GM18868 (cell line): Measurements from ENCODE around the gene ZFPM1.
"Not testable (repeated sequence)": the region's sequence is repeated elsewhere in the genome, so short reads cannot be mapped to it uniquely, and the experiment has no call there.

Source experiments
- ATAC-seq: cut with Tn5 transposase; IDR thresholded peaks from one replicate; pipeline ENCODE4 v1.9.1; 2021; ENCODE audit warnings: mild to moderate bottlenecking, moderate library complexity; ENCODE audit not compliant: unreplicated experiment

ZFPM1 gene

DNA sequence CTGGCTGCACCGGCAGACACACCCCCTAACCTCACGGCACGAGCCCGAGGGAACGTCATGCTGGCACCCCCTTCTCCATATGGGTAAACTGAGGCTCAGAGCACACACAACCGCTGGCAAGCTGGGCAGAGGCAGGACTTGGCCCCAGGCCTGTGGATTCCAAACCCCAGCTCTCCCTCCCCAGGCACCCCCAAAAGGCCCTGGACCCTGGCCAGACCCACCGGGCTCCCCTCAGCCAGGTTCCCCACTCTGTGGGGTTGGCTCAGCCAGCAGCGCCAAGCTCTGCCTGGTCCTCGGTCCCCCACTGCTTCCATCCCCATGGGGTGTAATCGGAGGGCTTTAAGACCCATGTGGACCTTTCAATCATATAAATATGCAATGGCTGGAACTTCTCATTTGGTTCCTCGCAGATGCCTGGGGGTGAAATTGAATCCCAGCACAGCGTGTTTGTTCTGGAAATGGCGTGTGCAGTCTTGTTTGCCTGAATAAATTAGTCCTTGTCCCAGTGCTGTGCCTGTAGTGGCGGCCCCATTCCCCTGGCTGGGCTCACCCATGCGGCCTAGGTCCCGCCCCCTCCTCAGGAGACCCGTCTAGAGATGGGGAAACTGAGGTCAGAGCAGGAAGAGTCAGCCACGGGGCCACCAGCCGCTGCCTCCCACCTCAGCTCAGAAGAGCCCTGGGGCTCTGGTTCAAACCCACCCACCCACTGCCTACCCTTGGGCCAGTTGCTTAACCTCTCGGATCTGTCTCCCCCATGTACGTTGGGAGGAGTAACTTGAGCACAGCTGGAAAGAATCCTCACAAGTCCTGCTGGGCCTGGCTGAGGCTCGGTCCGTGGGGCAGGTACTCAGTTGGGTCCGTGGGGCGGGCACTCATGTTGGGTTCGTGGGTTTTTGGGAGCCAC lies 57.3 kb downstream of the ZFPM1 start:
- ATAC-seq, result no peak

DNA sequence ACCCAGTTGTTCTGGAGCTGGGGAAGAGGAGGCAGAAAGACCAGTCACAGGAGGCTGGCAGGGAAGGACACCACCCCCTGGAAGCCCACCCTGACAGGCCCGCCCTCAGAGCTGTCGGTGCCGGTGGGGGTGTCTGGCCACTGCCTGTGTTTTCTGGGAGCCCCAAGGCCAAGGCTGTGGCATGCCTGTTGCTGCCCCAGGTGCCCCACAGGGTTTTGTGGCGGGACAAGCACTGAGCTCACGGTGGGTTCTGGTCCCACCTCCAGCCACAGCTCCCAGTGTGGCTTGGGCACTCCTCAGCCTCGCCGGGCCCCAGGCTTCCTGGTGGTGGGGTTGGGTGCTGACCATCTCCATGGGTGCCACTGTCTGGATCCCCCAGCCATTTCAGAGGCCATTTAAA lies 58.0 kb downstream of the ZFPM1 start:
- ATAC-seq, result no peak

DNA sequence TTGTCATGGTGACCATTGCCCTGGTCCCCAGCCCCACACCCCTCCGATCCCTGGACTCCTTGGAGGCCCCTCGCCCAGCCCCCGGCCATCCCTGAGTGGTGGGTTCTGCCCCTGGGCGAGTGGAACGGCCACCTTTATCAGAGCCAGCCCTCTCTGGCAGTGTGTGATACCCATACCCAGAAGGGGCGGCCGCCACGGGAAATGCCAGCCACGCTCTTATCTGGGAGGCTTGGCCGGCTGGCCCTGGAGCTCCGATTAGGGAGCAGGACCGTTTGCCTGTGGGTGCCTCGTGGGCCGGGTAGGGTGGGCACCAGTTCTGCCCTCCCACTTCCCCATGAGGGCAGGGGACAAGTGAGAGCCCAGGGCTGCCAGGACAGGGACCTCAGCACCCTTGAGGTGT lies 58.8 kb downstream of the ZFPM1 start:
- no peak for ATAC-seq

DNA sequence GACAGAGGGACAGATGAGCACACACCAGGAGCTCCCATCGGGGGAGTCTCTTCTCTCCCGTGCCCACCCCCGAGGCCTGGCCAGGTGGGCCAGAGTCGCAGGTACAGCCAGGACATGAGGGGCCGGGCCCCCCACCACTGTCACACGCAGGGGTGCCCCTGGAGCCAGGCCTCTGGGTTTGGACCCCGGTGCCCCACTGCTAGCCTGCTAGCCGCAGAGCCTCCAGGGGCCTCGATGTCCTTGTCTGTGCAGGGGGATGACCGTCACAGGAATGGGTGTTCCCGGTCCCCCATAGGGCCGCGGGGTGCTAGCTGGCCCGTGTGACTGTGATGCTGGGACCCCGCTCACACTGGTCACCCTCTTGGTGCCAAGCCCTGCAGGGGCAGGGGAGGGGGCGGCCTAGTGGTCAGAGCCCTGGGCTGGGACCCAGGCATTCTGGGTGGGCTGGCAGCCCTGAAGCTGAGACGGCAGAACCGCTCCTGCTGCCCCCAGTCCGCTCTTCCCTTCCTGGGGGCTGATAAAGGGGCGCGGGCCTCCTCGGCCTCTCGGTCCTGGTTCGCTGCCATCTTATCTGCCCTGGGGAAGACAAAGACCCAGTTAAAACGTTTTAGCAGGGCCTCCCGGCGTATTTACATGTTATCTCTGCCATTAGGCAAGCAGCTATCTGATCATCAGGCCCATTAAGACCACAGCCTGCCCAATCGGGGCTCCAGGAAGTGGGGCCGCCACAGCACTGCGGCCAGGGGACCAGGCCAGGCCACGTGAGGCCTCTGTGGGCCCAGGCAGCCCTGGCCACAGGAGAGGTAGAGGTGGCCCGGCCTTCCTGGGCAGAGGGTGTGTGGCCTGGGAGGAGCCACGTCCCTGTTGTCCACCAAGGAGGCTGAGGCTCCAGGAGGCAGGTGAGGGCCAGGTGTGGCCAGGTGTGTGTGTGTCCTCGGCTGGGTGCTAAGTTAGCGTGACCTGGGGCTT lies 59.9 kb downstream of the ZFPM1 start:
- ATAC-seq, result no peak

DNA sequence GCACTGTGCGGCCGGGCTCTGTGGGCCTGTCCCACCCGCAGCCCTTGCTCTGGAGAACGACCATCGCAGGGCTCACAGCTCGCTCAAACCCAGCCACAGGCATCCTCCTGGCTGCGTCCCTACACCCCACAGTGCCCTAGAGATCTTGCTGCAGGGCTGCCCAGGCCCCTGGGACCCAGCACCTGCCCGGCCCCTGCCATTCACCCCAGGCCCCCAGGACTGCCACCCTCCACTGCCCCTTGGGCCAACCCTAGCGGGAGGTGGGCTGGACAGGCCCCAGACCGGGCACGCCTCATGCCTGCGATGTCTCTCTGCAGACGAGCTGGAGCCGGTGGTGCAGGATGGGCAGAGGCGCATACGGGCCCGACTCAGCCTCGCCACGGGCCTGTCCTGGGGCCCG lies 61.0 kb downstream of the ZFPM1 start:
- no peak for ATAC-seq

DNA sequence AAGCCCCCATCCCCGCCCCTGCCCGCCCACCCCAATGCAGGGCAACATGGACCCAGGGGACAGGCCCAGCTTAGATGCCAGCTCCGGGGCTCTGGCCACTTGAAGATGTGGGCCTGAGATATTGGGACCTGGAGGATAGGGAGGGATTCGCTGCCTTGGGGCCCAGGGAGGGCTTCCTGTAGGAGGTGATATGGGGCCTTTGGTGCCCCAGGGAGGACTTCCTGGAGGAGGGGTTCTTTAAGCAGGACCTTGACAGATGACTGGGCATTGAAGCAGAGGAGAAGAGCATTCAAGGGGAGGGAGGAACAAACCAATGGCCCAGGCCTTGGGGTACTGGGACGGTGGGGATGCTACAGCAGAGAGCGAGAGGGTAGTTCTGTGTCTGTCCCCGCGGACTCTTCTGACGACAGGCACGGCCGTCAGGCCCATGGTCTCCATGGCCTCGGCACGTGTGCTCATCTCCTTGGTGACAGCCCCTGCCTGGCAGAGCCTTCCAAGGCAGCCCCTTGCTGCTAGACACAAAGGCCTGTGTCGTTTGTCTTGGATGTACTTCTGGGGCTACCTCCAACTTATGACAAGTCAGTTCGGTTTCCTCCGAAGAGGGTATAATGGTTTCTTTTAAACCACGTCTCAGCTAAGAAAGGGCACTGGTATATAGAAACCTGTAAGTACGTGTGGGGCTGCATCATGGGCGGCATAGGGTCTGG lies 61.6 kb downstream of the ZFPM1 start:
- no peak for ATAC-seq

DNA sequence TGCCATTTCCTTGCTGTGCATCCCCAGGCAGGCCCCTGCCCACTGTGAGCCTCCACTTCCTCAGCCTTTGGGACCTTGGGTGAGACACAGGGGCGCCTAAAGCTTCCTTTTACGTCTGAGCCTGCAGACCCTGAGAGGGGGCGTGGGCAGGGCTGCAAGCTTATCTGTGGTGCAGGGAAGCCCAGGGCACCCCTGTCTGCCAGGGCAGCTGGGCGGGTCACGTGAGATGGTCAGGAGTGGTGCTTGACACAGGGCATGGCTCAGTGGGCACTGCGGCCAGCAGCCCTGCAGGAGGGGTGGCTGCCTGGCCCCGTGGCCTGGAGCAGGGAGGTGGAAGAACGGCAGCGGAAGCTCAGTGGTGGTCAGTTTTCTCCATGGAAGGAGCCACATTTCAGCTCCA lies 62.3 kb downstream of the ZFPM1 start:
- ATAC-seq, result no peak

DNA sequence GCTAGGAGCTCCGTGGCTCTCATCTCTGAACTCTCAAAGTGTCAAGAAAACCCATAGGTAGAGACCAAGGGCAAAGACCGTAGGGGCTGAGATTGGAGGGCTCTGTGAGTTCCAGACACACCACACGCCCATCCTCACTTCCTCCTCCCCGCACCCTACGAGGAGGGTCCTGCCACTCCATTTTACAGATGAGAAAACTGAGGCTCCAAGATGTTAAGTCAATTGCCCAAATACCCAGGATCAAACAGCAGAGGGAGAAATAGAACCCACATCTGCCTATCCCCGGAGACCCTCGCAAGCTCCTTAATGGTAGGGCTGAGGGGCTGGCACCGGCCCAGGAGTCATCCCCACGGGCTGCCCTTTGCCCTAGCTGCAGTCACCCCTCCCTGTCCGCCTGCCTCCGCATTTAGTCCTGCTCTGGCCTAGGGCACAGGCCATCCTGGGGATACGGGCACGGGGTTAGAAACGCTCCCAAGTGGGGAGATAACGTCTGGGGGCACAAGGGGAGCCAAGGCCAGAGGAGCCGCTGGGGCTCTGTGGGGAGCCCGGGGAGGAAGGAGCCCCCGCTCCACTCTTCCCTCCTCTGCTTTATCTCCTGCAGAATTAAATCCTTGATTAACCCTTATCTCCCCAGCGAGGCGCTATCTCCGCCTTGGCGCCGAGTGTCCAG lies 63.0 kb downstream of the ZFPM1 start:
- ATAC-seq, result no peak

DNA sequence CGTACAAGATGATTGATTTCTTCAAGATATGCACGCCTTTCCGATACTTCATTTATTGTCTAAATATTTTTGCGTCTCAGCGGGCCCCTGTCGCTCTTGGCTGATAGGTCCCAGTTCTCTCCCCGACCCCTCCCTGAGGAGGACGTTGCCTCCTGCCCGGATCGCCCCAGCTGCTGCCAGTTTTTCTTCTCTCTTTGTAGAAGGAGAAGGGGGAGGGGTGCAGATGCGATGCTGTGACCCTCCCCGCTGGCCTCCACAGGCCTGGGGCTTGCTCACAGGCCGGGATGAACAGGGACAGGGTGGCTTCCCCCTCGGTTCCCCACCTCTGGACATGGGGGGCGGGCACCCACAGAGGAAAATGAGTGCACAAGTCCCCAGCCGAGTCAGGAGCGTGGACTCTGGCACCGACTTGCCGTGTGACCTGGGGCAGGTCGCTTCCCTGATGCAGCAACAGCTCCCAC lies 63.6 kb downstream of the ZFPM1 start:
- ATAC-seq, result no peak

DNA sequence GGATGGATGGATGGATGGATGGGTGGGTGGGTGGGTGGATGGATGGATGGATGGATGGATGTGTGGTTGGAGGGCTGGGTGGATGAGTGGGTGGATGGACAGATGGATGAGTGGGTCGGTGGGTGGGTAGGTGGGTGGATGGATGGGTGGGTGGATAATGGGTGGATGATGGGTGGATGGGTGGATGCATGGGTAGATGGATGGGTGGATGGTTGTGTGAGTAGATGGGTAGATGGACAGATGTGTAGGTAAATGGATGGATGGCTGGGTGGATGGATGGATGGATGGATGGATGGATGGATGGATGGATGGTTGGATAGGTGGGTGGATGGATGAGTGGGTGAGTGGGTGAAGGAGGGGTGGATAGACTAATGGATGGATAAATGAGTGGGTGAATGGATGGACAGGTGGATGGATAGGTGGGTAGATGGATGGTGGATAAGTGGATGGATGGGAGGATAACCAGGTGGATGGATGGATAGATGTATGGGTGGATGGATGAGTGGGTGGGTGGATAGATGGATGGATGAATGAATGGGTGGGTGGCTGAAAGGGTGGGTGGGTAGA lies 64.2 kb downstream of the ZFPM1 start:
- ATAC-seq, result not testable (repeated sequence)

DNA sequence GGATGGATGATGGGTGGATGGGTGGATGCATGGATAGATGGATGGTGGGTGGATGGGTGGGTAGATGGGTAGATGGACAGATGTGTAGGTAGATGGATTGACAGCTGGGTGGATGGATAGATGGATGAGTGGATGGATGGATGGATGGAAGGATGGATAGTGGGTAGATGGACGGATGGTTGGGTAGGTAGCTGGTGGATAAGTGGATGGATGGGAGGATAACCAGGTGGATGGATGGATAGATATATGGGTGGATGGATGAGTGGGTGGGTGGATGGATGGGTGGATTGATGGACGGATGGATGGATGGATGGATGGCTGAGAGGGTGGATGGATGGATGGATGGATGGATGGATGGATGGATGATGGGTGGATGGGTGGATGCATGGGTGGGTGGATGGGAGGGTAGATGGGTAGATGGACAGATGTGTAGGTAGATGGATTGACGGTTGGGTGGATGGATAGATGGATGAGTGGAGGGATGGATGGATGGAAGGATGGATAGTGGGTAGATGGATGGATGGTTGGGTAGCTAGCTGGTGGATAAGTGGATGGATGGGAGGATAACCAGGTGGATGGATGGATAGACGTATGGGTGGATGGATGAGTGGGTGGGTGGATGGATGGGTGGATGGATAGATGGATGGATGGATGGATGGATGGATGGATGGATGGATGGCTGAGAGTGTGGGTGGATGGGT lies 65.5 kb downstream of the ZFPM1 start:
- ATAC-seq, result not testable (repeated sequence)

DNA sequence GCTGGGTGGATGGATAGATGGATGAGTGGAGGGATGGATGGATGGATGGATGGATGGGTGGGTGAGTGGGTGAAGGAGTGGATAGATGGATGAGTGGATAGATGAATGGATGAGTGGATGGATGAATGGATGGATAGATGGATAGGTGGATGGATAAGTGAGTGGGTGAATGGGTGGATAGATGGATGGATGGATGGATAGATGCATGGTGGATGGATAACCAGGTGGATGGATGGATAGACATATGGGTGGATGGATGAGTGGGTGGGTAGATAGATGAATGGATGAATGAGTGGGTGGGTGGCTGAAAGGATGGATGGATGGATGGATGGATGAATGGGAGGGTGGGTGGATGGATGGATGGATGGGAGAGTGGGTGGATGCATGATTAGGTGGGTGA lies 66.2 kb downstream of the ZFPM1 start:
- ATAC-seq, result no peak

DNA sequence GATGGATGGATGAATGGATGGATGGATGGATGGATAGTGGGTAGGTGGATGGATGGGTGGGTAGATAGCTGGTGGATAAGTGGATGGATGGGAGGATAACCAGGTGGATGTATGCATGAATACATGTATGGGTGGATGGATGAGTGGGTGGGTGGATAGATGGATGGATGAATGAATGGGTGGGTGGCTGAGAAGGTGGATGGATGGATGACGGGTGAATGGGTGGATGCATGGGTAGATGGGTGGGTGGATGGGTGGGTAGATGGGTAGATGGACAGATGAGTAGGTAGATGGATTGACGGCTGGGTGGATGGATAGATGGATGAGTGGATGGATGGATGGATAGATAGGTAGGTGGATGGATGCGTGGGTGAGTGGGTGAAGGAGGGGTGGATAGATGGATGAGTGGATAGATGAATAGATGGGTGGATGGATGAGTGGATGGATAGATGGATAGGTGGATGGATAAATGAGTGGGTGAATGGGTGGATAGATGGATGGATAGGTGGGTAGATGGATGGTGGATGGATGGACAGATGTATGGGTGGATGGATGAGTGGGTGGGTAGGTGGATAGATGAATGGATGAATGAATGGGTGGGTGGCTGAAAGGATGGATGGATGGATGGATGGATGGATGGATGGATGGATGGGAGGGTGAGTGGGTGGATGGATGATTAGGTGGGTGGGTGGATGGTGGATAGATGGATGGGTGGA lies 67.0 kb downstream of the ZFPM1 start:
- ATAC-seq, result no peak

DNA sequence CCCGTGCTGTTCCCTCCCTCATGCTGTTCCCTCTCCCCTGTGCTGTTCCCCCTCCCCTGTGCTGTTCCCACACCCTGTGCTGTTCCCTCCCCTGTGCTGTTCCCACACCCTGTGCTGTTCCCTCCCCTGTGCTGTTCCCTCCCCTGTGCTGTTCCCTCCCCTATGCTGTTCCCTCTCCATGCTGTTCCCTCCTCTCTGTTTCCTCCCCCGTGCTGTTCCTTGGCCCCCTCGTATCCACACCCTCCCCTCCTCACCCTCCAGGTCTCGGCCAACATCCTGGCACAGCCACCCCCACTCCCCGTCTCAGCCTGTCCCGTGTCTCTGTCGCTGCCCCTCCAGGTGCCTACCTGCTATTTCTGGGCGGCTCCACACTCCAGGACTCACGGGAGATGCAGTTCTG lies 68.6 kb downstream of the ZFPM1 start:
- ATAC-seq, result no peak

DNA sequence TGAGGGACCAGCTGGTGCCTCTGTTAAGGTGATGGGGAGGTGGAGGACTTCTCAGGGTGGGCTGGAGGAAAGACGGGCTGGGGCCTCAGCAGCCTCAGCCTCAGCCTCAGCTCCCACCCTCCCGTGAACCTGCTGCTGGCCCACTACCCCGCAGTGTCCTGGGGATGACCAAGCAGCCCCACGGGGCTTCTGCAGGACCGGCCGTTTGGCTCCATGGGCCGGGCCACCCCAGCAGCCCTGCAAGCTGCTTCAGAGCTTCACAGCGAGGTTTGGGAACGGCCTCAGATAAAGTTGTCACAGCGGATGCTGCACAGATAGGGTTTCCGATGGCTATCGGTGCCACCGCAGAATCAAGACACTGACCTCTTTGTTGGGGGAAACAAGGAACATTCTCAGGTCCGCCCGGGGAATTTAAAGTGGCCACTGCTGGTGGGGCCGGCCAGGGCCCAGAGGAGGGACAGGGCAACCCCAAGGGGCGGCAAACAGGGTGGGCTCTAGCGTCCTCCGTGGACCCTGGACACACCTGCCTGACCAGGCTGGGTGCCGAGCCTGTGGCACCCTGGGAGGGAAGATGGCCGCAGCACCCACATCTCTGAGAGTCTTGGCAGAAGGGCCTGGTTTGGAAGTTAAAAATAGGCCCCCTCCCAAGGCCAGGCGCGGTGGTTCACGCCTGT lies 69.3 kb downstream of the ZFPM1 start:
- ATAC-seq, result no peak

DNA sequence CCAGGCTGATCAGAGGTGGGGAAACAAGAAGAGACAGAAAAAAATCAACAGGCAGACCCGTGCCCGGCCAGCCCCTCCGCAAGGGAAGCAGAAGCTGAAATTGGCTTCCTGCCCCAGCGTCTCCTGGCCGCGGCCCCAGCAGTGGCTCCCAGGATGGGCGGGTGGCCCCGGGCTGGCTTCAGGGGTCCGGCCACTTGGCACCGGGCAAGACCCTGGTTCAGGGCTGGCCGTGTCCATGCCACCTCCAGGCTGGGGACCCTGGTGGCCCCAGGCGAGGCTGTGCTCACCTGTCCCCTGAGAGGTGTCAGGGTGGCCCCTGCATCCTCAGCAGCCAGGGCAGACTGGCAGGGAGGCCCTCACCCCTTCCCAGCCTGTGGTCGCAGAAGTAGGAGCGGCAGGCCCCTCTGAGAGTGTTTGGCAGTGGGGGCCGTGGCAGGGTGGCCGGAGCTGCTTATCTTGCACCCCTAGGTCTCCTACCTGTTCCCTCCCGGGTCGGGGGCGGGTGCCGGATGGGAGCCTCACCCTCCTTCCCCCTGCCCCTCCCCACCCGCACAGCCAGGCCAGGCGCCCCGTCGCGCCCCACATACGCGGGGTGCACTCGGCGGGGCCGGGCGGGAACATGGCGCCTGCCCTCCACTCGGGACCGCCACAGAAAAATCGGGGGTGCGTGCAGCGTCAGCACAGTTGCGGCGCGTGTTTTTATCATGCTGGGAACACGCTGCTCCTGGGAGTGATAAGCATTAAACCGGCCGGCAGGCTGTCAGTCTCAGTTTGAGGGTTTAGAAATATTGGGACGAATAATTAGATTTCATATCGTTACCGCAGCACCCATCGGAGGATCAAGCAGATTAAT lies 70.5 kb downstream of the ZFPM1 start:
- no peak for ATAC-seq

DNA sequence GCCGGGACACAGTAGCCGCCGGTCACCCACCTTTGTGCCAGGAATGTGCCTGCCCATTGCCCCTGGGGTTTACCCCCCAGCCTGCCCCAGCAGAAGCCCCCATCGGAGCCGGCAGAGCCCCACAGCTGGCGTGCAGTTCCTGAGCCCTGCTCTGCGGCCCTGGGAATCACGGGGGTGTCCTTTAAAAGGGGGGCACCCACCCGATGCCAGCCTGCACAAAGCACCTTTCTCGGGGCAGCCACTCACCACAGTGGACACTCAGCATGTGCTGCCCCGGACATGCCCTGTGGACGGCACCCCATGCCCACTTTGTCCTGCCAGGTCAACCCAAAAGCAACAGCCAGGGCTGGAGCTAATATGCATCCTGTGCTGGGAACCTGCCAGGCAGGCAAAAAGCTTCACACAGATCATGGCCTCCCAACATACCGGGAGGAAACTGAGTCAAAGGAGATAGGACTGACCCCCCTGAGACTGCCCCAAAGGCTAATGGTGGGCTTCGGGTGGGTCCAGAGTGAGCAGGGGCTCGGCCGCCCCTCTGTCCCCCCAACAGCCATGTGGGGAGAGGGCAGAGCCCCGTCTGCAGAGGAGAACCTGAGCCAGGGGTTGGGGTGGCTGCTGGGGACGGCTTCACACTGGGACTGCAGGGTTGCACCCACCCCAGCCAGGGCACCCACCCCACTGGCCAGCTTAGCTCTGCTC lies 71.3 kb downstream of the ZFPM1 start:
- ATAC-seq, result no peak
